H1 (cell line): ENCODE data around the gene NASP. TPM values are rescaled to one million over a fixed set of nuclear protein-coding genes. Genes with fewer than 3 reads are reported as not detected.

Source experiments
- CEBPB ChIP-seq: IDR thresholded peaks from 2 replicates; pipeline ENCODE4 v1.6.1; 2012; ENCODE audit warnings: low read depth, low read length
- GABPA ChIP-seq: IDR thresholded peaks from 2 replicates; pipeline ENCODE4 v1.6.1; 2011; ENCODE audit warnings: mild to moderate bottlenecking, low read length, moderate library complexity, borderline replicate concordance; ENCODE audit not compliant: insufficient read depth
- JUN ChIP-seq: IDR thresholded peaks from 2 replicates; pipeline ENCODE4 v1.6.1; 2011; ENCODE audit warnings: low read depth, mild to moderate bottlenecking, improper control_type of control experiment, low read length
- KDM1A ChIP-seq: fragments of 200-600, 300-600 bp; sonication (generic); IDR thresholded peaks from 2 replicates; pipeline ENCODE4 v1.7.1; 2016; ENCODE audit warnings: mild to moderate bottlenecking, low read length, borderline replicate concordance
- RBBP5 ChIP-seq: IDR thresholded peaks from 2 replicates; pipeline ENCODE4 v1.7.1; 2012; ENCODE audit warnings: low read depth, mild to moderate bottlenecking, inconsistent platforms, low read length, moderate library complexity, borderline replicate concordance
- RFX5 ChIP-seq: IDR thresholded peaks from 2 replicates; pipeline ENCODE4 v1.6.1; 2011; ENCODE audit warnings: low read depth, low read length, improper control_type of control experiment, borderline replicate concordance
- YY1 ChIP-seq: IDR thresholded peaks from 2 replicates; pipeline ENCODE4 v1.6.1; 2011; ENCODE audit warnings: low read depth, mild to moderate bottlenecking, low read length
- polyA plus RNA-seq, 7 experiments: library from polyadenylated mRNA; depleted of rRNA in 3 of 7; stranded (reverse) in 5 of 7; unstranded in 2 of 7; fragments of >200 nt in 5 of 7; fragments of 200-250 nt in 2 of 7; gene quantifications; 1 replicate in 5 of 7; 2 replicates in 1 of 7; 4 replicates in 1 of 7; pipeline versions ENCODE4 v1.2.1 to v1.2.3, GENCODE V29; 2011 to 2013; ENCODE audit warnings: missing spikeins in 2 of 7, mixed read lengths in 2 of 7
- total RNA-seq: library from RNA; stranded (reverse); fragmentation: NEBNext Ultra II Directional; extraction: Animal tissue kit (Norgen Biotek cat#: 25700); gene quantifications from 2 replicates; pipeline ENCODE4 v1.2.1, GENCODE V29; 2021
- TF ChIP-seq, protein P1 (sequence below), 3 experiments: IDR thresholded peaks; 1 replicate in 2 of 3; 2 replicates in 1 of 3; pipeline versions ENCODE4 v1.5.1 to v1.6.1; 2011; ENCODE audit warnings: low read length in 3 of 3, mild to moderate bottlenecking in 3 of 3, inconsistent platforms in 2 of 3, low read depth in 1 of 3, moderate library complexity in 1 of 3; ENCODE audit not compliant: insufficient read depth in 1 of 3; ENCODE audit errors: control extremely low read depth in 1 of 3
- TF ChIP-seq, protein P2 (sequence below): IDR thresholded peaks from 2 replicates; pipeline ENCODE4 v1.6.1; 2012; ENCODE audit warnings: inconsistent platforms

The NASP gene
- total and polyA plus RNA-seq, 2 of the 8 experiments (the other 6 are each of a cell fraction or from before 2014, with no cell fraction given): 263 to 647 TPM

DNA sequence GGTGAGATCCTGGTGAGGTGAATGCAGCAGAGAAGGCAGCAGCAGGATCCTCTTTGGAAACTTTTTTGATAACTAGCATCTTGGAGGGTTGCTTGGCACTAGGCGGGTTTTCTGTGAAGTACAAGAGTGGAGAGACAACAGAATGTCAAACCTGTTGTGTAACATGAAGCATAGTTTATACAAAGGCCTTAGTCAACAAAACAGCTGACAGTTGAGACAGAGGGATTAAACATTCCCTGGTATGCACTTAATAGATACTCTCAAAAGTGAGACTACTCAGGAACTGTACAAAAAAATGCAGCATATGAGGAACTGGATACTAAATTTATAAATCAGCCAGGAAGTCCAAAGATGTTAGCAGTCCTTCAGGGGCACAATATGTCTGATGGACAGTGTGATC lies 56.5 kb downstream of the NASP start (continued):
- TF ChIP-seq, protein P1, sequence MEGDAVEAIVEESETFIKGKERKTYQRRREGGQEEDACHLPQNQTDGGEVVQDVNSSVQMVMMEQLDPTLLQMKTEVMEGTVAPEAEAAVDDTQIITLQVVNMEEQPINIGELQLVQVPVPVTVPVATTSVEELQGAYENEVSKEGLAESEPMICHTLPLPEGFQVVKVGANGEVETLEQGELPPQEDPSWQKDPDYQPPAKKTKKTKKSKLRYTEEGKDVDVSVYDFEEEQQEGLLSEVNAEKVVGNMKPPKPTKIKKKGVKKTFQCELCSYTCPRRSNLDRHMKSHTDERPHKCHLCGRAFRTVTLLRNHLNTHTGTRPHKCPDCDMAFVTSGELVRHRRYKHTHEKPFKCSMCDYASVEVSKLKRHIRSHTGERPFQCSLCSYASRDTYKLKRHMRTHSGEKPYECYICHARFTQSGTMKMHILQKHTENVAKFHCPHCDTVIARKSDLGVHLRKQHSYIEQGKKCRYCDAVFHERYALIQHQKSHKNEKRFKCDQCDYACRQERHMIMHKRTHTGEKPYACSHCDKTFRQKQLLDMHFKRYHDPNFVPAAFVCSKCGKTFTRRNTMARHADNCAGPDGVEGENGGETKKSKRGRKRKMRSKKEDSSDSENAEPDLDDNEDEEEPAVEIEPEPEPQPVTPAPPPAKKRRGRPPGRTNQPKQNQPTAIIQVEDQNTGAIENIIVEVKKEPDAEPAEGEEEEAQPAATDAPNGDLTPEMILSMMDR (IDR thresholded peaks at IDR 0.05; ENCODE audit: control extremely low read depth in 1 of 3, insufficient read depth in 1 of 3, low read depth in 1 of 3, low read length in 3 of 3): no peak
- TF ChIP-seq, protein P2, sequence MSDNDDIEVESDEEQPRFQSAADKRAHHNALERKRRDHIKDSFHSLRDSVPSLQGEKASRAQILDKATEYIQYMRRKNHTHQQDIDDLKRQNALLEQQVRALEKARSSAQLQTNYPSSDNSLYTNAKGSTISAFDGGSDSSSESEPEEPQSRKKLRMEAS: no peak
- TF ChIP-seq RBBP5 (no peak), GABPA (no peak), KDM1A (no peak), RFX5 (no peak), CEBPB (no peak), YY1 (no peak), JUN (no peak)
- TF ChIP-seq, all 59 proteins: peak for 0
